HCT116 (cell line): Measurements from ENCODE around the gene AKR7A2. TPM values are rescaled to one million over a fixed set of nuclear protein-coding genes. Genes with fewer than 3 reads are reported as not detected.

ENCODE experiments used
- ATAC-seq: fragments of 200-7000 bp; cut with Tn5 transposase; 2 replicates; pipeline ENCODE4 v1.9.1; 2020; ENCODE audit warnings: mild to moderate bottlenecking, moderate library complexity
- BruUV-seq: library from RNA; stranded (reverse); fragments of 400-500 nt; replicated peaks from 2 replicates; lab custom pipeline; 2021; lab: Mats Ljungman, UMichigan
- CTCF ChIA-PET: fragments of 300-600 bp; sonication (Branson Sonifier 250); formaldehyde crosslinking; loops from one replicate; lab custom pipeline; 2021; ENCODE audit warnings: antibody characterized with exemption; lab: Charles Lee
- POLR2A ChIA-PET: fragments of 300-600, 350-600 bp; sonication (Branson Sonifier 250); formaldehyde crosslinking; loops from one replicate; lab custom pipeline; 2021; ENCODE audit warnings: antibody characterized with exemption; lab: Charles Lee
- RAD21 ChIA-PET, 2 experiments: fragments of 300-600 bp; sonication (Branson Sonifier 250); formaldehyde crosslinking; loops; one replicate each; lab custom pipeline; 2023; ENCODE audit warnings: low total read pairs in 2 of 2; ENCODE audit not compliant: uncharacterized antibody in 2 of 2, unreplicated experiment in 2 of 2, low non-redundant PET in 1 of 2; lab: Charles Lee
- DNase-seq: peaks from one replicate; pipeline ENCODE4 v3.0.0-alpha.2; 2010; ENCODE audit warnings: low read depth, low spot score
- H2AFZ ChIP-seq: fragments of 200-600 bp; shearing (Covaris generic), sonication (generic); 2 replicates; pipeline ENCODE4 v1.6.1; 2017; ENCODE audit warnings: low read depth, mixed run types, mixed read lengths, antibody characterized with exemption, low read length; ENCODE audit not compliant: poor library complexity, severe bottlenecking
- H3K27ac ChIP-seq: 2 replicates; pipeline ENCODE4 v1.5.1; 2012; ENCODE audit warnings: low read depth, low read length
- H3K27me3 ChIP-seq: fragments of 200-600 bp; sonication (generic); 2 replicates; pipeline ENCODE4 v1.6.1; 2016; ENCODE audit warnings: mixed run types, low read length, mixed read lengths; ENCODE audit not compliant: insufficient read depth
- H3K36me3 ChIP-seq, 2 experiments: fragments of 200-500 bp in 1 of 2; fragments of 200-600 bp in 1 of 2; sonication (Bioruptor generic) in 1 of 2; sonication (generic) in 1 of 2; 2 replicates each; pipeline versions ENCODE4 v1.5.1 to v1.6.1; 2014 to 2016; ENCODE audit warnings: low read length in 2 of 2, inconsistent platforms in 1 of 2, mixed read lengths in 1 of 2, mixed run types in 1 of 2; ENCODE audit not compliant: insufficient read depth in 2 of 2, control insufficient read depth in 1 of 2
- H3K4me1 ChIP-seq, 2 experiments: fragments of 200-600 bp in 1 of 2; sonication (generic) in 1 of 2; 2 replicates each; pipeline versions ENCODE4 v1.5.1 to v1.6.1; 2012 to 2017; ENCODE audit warnings: low read length in 2 of 2, inconsistent platforms in 1 of 2, mild to moderate bottlenecking in 1 of 2, mixed read lengths in 1 of 2, mixed run types in 1 of 2, moderate library complexity in 1 of 2; ENCODE audit not compliant: insufficient read depth in 2 of 2, control insufficient read depth in 1 of 2
- H3K4me2 ChIP-seq: fragments of 200-600 bp; sonication (generic); 2 replicates; pipeline ENCODE4 v1.6.1; 2017; ENCODE audit warnings: mixed run types, low read length, mixed read lengths
- H3K4me3 ChIP-seq, 2 experiments: fragments of 200-600 bp in 1 of 2; sonication (generic) in 1 of 2; replicated peaks in 1 of 2; 2 replicates each; pipeline ENCODE4 v1.5.1; 2011 to 2016; ENCODE audit warnings: low read length in 2 of 2, control low read depth in 1 of 2, low read depth in 1 of 2, mild to moderate bottlenecking in 1 of 2, mixed read lengths in 1 of 2, mixed run types in 1 of 2
- H3K79me2 ChIP-seq: fragments of 200-600 bp; sonication (generic); 2 replicates; pipeline ENCODE4 v1.6.1; 2017; ENCODE audit warnings: mild to moderate bottlenecking, mixed run types, low read length, moderate library complexity, mixed read lengths; ENCODE audit not compliant: insufficient read depth
- H3K9ac ChIP-seq: fragments of 200-600 bp; sonication (generic); 2 replicates; pipeline ENCODE4 v1.6.1; 2016; ENCODE audit warnings: low read length, mixed read lengths
- H3K9me2 ChIP-seq: fragments of 200-600 bp; sonication (generic), shearing (Covaris generic); 2 replicates; pipeline ENCODE4 v1.6.1; 2017; ENCODE audit warnings: mixed run types, mild to moderate bottlenecking, moderate library complexity; ENCODE audit not compliant: insufficient read depth
- H3K9me3 ChIP-seq, 2 experiments: fragments of 200-500 bp in 1 of 2; fragments of 200-600 bp in 1 of 2; sonication (Bioruptor generic) in 1 of 2; sonication (generic) in 1 of 2; 2 replicates each; pipeline ENCODE4 v1.6.1; 2014 to 2017; ENCODE audit warnings: low read length in 2 of 2, mixed read lengths in 2 of 2, inconsistent platforms in 1 of 2, low read depth in 1 of 2, mild to moderate bottlenecking in 1 of 2, mixed run types in 1 of 2, moderate library complexity in 1 of 2; ENCODE audit not compliant: control insufficient read depth in 1 of 2, insufficient read depth in 1 of 2
- H4K20me1 ChIP-seq: fragments of 200-600 bp; sonication (generic), shearing (Covaris generic); 2 replicates; pipeline ENCODE4 v1.6.1; 2017; ENCODE audit warnings: mixed run types, mild to moderate bottlenecking, moderate library complexity; ENCODE audit not compliant: insufficient read depth
- CTCF ChIP-seq, 3 experiments: fragments of 200-600 bp in 1 of 3; sonication (generic) in 1 of 3; IDR thresholded peaks in 2 of 3; conservative IDR thresholded peaks in 1 of 3; 2 replicates each; pipeline ENCODE4 v1.5.1; 2012 to 2017; ENCODE audit warnings: low read depth in 2 of 3, low read length in 2 of 3, antibody characterized with exemption in 1 of 3, borderline replicate concordance in 1 of 3, control low read depth in 1 of 3, mild to moderate bottlenecking in 1 of 3, mixed read lengths in 1 of 3, mixed run types in 1 of 3, moderate library complexity in 1 of 3; ENCODE audit not compliant: insufficient read depth in 1 of 3
- EZH2 ChIP-seq: fragments of 200-600 bp; sonication (generic); IDR thresholded peaks from 2 replicates; pipeline ENCODE4 v1.6.1; 2017; ENCODE audit warnings: antibody characterized with exemption, mixed run types
- EZH2phosphoT487 ChIP-seq: fragments of 200-600 bp; IDR thresholded peaks from 2 replicates; pipeline ENCODE4 v1.6.1; 2018; ENCODE audit warnings: antibody characterized with exemption, borderline replicate concordance
- FOSL1 ChIP-seq: IDR thresholded peaks from 2 replicates; pipeline ENCODE4 v1.6.1; 2012; ENCODE audit warnings: low read depth
- intact Hi-C: fragments of 100-400 bp; cut with micrococcal nuclease; formaldehyde crosslinking; loops from 2 replicates; pipeline ENCODE4 v1.10.0; 2022
- total RNA-seq: library from RNA; stranded (reverse); gene quantifications from one replicate; pipeline ENCODE4 v1.2.1, GENCODE V29; 2021; ENCODE audit not compliant: unreplicated experiment
- TF ChIP-seq, protein P1 (sequence below): IDR thresholded peaks from 2 replicates; pipeline ENCODE4 v1.6.1; 2012

Gene AKR7A2
- total RNA-seq, 1 experiment from 2014 or later = 90.8 TPM

- Histone ChIP-seq H3K4me1 (peaks cover 18 to 47% of the 10 kb centered on the region in 2 experiments; a peak in 3 of 4 replicates), H4K20me1 (no peaks in the 10 kb centered on the region), H3K79me2 (peaks cover 33% of the 10 kb centered on the region), H3K4me2 (peak overlapping the region; percentile 100), H3K27me3 (no peaks in the 10 kb centered on the region), H3K9ac (peak overlapping the region; percentile 97; the same call in 1 of the 2 replicates), H2AFZ (no peak overlapping the region), H3K36me3 (peaks cover 0 to under 1% of the 10 kb centered on the region in 2 experiments; a peak in 2 of 4 replicates), H3K27ac (no peak overlapping the region), H3K9me2 (no peaks in the 10 kb centered on the region), H3K4me3 (no peak overlapping the region; a peak in 2 of 4 replicates), H3K9me3 (no peaks in the 10 kb centered on the region)
- BruUV-seq = no TSS peak
- no peak for ATAC-seq
- ChIA-PET POLR2A (no interaction called here), CTCF (no interaction called here), RAD21 (no interaction called here)
- DNase-seq = no peak
- intact Hi-C loops = no loop called here
- no peak for TF ChIP-seq EZH2
- TF ChIP-seq FOSL1 = no peak
- TF ChIP-seq CTCF (IDR thresholded peaks at IDR 0.05 in 2 of 3, conservative IDR thresholded peaks at IDR 0.05 in 1 of 3; ENCODE audit: borderline replicate concordance in 1 of 3, insufficient read depth in 1 of 3, low read depth in 2 of 3, low read length in 2 of 3) = no peak
- TF ChIP-seq EZH2phosphoT487 = no peak
- TF ChIP-seq, protein P1, sequence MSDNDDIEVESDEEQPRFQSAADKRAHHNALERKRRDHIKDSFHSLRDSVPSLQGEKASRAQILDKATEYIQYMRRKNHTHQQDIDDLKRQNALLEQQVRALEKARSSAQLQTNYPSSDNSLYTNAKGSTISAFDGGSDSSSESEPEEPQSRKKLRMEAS = no peak
Measured at GRCh38 chr1:19313636-19313959, 1.7 kb upstream of the AKR7A2 start.
